ENCODE measurements around the gene ARL8B. TPM values are rescaled to one million over a fixed set of nuclear protein-coding genes. Genes with fewer than 3 reads are reported as not detected.

The ARL8B gene
- total and polyA plus RNA-seq, 2 experiments from 2014 or later: 47.2 to 72.9 TPM

DNA sequence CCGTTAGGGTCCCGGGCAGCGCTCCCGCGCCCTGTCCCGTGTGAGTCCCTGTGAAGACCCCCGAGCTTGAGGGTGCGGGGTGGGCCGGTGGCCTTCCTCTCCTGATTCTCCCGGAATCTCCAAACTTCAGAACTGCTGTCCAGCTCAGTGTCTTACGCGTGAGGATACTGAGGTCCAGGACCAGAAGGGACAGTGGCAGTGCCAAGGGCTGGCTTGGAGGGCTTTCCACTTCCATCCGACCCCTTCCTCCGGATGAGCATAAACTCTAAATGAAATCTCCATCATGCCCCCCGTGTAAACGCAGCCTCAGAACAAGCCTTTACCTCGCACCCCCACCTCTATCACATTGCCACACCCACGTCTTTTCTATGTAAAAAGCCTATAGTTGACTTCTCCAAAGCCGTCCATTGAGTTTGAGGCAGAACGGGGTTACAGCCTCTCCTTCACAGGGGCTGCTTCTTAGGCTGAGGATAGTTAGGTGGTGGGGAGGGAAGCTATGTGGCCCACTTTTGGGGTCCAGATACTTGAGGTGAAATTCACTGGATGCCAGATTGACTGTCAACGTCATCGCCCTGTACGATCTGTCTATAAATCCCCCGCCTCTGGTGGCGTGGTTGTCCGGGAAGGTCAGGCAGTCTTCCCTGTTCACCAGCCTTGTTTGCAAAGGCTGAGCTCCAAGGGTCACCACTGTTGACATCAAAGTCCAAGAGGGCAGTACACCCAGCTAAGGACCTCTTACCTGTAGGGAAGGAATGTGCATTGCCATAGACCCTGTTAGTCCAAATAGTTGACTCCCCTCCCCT is 66.5 kb downstream of the ARL8B start:
- DNase-seq: peak; percentile 64
- no peaks in the 10 kb centered on the region for H4K20me1 ChIP-seq (ENCODE audit: insufficient read depth)

DNA sequence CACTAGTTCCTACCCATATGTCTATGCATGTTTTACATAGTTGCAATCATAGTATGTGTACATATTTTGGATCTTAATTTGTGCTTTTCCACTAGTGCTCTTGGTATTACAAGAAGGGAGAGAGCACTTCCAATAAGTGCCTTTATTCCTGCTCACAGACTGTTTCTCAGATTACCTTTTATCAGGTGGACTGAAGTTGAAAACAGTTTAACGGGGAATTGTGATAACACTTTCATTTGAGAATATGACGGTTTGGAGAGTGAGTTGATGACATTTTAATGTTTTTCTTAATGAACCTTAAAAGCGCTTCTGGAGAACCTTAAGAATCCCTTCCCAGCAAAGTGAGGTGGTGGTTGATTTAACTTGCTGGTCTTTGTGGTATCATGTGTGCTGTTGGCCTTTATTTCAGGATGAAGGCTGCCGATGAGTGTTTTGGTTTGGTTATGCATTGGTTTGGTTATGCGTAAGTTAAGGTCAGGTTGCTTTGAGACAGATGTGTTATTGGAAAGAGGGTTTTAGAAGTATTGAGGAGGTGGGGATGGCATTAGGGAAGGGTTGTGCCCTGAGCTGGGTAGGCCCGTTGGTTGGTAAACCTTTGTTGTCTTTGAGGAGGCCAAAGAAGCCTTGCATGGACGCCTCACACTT is 68.2 kb downstream of the ARL8B start:
- H2AFZ ChIP-seq: no peak overlapping the region
- in situ Hi-C loops (cut with MboI): no loop called here
- peak overlapping the region; percentile 93 for H3K4me3 ChIP-seq
- DNase-seq: no peak
- no peak overlapping the region for H3K27ac ChIP-seq
- peak overlapping the region; percentile 80 for H3K4me2 ChIP-seq (ENCODE audit: unreplicated experiment)
- peaks cover 70% of the 10 kb centered on the region for H3K79me2 ChIP-seq (ENCODE audit: insufficient read depth)
- no peak overlapping the region for H3K9ac ChIP-seq
- H3K9me3 ChIP-seq (ENCODE audit: low read depth): no peaks in the 10 kb centered on the region
- no peak for TF ChIP-seq EZH2 (IDR thresholded peaks at IDR 0.05; ENCODE audit: insufficient read depth, poor library complexity, severe bottlenecking)
- peaks cover 28% of the 10 kb centered on the region for H3F3A ChIP-seq (ENCODE audit: insufficient read depth)
- H3K36me3 ChIP-seq (ENCODE audit: low read depth): no peaks in the 10 kb centered on the region
- no peaks in the 10 kb centered on the region for H3K27me3 ChIP-seq (replicated peaks; ENCODE audit: insufficient read depth)
- no peaks in the 10 kb centered on the region for H4K20me1 ChIP-seq (ENCODE audit: insufficient read depth)
- H3K4me1 ChIP-seq (ENCODE audit: insufficient read depth): peaks cover 31% of the 10 kb centered on the region
- no peaks in the 10 kb centered on the region for H3K9me2 ChIP-seq (ENCODE audit: insufficient read depth)
- WGBS, 2 experiments (ENCODE audit: low coverage in 1 of 2, low lambda C conversion rate in 2 of 2, missing lambda C conversion rate in 2 of 2): 85 to 86% methylated on average over 7 of the region's 7 CpGs

More for the DNA sequence above, 66.5 kb downstream of the ARL8B start:
- TF ChIP-seq EZH2 (IDR thresholded peaks at IDR 0.05; ENCODE audit: insufficient read depth, poor library complexity, severe bottlenecking) (no peak), EZH2phosphoT487 (IDR thresholded peaks at IDR 0.05; ENCODE audit: insufficient read depth, low read depth) (no peak)
- Histone ChIP-seq H3K9ac (peak overlapping the region; percentile 91), H3K36me3 (ENCODE audit: low read depth) (no peaks in the 10 kb centered on the region), H3F3A (ENCODE audit: insufficient read depth) (peaks cover 16% of the 10 kb centered on the region), H3K27me3 (replicated peaks; ENCODE audit: insufficient read depth) (no peaks in the 10 kb centered on the region), H3K9me2 (ENCODE audit: insufficient read depth) (no peaks in the 10 kb centered on the region), H3K27ac (peak overlapping the region; percentile 80), H3K9me3 (ENCODE audit: low read depth) (no peaks in the 10 kb centered on the region), H3K4me1 (ENCODE audit: insufficient read depth) (peaks cover 17% of the 10 kb centered on the region; the same call in 1 of the 2 replicates), H3K4me3 (peak overlapping the region; percentile 93), H3K4me2 (ENCODE audit: unreplicated experiment) (peak overlapping the region; percentile 80), H2AFZ (peak overlapping the region; percentile 79), H3K79me2 (ENCODE audit: insufficient read depth) (peaks cover 60% of the 10 kb centered on the region)
- 10 to 12% methylated on average over 25 to 26 of the region's 26 CpGs for WGBS, 2 experiments (ENCODE audit: low coverage in 1 of 2, low lambda C conversion rate in 2 of 2, missing lambda C conversion rate in 2 of 2)
- in situ Hi-C loops (cut with MboI): no loop called here

DNA sequence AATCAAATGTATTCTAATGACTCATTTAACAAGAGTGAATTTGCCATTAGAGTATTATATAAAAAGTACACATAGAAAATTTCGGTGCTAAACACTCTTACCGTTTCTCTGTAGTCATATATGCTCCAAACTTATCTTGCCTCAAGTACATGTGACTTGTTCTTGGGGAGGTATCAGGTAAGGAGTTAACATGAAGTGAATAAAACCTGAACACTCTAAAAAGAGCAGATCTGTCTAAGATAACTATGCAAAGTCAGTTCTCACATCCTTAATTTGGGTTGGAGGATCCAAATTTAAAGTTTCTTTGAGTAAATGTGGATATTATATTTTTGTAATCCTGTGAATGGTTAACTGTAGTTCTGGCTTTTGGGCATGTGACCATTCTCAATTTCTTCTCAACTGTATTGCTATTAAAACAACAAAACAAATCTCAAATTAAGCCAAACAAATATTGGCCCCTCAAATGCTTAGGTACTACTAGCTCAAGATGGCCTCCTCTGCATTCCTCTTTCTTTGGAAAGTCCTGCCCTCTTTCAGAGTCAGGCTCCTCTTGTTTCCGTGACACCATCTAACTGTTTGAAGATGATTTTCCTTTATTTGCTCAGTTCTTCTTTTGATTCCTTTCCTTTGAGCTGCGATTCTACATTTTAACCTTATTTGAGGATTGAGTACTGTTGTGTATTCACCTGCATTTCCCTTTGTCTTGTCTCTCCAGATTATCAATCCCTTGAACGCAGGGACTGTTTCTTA is 69.6 kb downstream of the ARL8B start:
- no peak for TF ChIP-seq EZH2 (IDR thresholded peaks at IDR 0.05; ENCODE audit: insufficient read depth, poor library complexity, severe bottlenecking)
- no peak for TF ChIP-seq EZH2phosphoT487 (IDR thresholded peaks at IDR 0.05; ENCODE audit: insufficient read depth, low read depth)
- no peak overlapping the region for H3K4me2 ChIP-seq (ENCODE audit: unreplicated experiment)
- H3F3A ChIP-seq (ENCODE audit: insufficient read depth): peaks cover 30% of the 10 kb centered on the region
- H3K27ac ChIP-seq: no peak overlapping the region
- no peaks in the 10 kb centered on the region for H3K36me3 ChIP-seq (ENCODE audit: low read depth)
- H3K4me1 ChIP-seq (ENCODE audit: insufficient read depth): peaks cover 45% of the 10 kb centered on the region
- in situ Hi-C loops (cut with MboI): no loop called here
- no peak overlapping the region for H2AFZ ChIP-seq
- H3K9me3 ChIP-seq (ENCODE audit: low read depth): no peaks in the 10 kb centered on the region
- no peak overlapping the region for H3K9ac ChIP-seq
- H3K4me3 ChIP-seq: no peak overlapping the region
- WGBS, 2 experiments (ENCODE audit: low coverage in 1 of 2, low lambda C conversion rate in 2 of 2, missing lambda C conversion rate in 2 of 2): 87 to 88% methylated on average over 5 of the region's 5 CpGs
- no peaks in the 10 kb centered on the region for H4K20me1 ChIP-seq (ENCODE audit: insufficient read depth)
- H3K79me2 ChIP-seq (ENCODE audit: insufficient read depth): peaks cover 84% of the 10 kb centered on the region
- H3K27me3 ChIP-seq (replicated peaks; ENCODE audit: insufficient read depth): no peaks in the 10 kb centered on the region
- no peaks in the 10 kb centered on the region for H3K9me2 ChIP-seq (ENCODE audit: insufficient read depth)
- peak; percentile 16 for DNase-seq

DNA sequence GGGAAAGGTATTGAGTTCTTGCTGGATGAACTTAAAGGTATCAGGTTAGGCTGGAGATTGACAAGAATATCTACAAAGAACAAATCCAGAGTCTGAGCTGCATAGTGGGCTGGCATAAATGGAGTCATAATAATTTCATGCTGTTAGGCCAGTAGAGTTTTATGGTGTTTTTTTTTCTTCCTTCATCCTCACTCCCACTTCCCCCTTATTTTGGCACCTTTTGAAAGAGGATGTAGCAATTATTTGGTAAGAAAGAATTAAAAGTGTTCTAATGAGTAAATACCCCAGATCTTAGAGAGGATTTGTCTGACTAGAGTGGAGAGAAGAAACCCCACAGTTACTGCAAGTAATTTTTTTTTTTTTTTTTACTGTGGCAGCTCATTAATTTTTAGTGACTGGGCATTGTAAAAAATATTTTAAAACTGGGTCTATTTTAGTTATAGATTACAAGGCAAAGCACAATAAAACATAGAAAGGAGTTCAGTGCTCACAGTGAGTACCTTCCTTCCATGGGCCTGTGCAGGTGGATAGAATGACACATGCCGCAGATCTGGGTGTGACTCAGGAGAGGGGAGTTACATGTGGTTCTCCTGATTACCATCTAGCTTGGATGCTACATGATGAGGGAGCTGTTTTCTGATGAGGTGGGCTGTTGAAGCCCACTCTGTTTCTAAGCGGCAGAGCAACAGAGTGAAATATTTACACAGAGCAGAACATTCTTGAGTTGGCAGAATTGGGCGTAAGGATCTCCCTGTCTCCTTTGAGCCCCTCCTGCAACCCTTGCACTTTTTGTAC is 70.7 kb downstream of the ARL8B start:
- Histone ChIP-seq H3K9ac (no peak overlapping the region), H3K9me2 (ENCODE audit: insufficient read depth) (no peaks in the 10 kb centered on the region), H3K4me3 (no peak overlapping the region), H3K4me2 (ENCODE audit: unreplicated experiment) (no peak overlapping the region), H3K9me3 (ENCODE audit: low read depth) (no peaks in the 10 kb centered on the region), H3K36me3 (ENCODE audit: low read depth) (no peaks in the 10 kb centered on the region), H3K79me2 (ENCODE audit: insufficient read depth) (peaks cover 86% of the 10 kb centered on the region), H3K27ac (no peak overlapping the region), H2AFZ (no peak overlapping the region), H3K27me3 (replicated peaks; ENCODE audit: insufficient read depth) (no peaks in the 10 kb centered on the region), H3K4me1 (ENCODE audit: insufficient read depth) (peaks cover 56% of the 10 kb centered on the region), H4K20me1 (ENCODE audit: insufficient read depth) (no peaks in the 10 kb centered on the region), H3F3A (ENCODE audit: insufficient read depth) (peaks cover 41% of the 10 kb centered on the region)
- in situ Hi-C loops (cut with MboI): no loop called here
- WGBS, 2 experiments (ENCODE audit: low coverage in 1 of 2, low lambda C conversion rate in 2 of 2, missing lambda C conversion rate in 2 of 2): 98 to 99% methylated on average over 3 of the region's 3 CpGs
- DNase-seq: no peak
- no peak for TF ChIP-seq EZH2 (IDR thresholded peaks at IDR 0.05; ENCODE audit: insufficient read depth, poor library complexity, severe bottlenecking)
- no peak for TF ChIP-seq EZH2phosphoT487 (IDR thresholded peaks at IDR 0.05; ENCODE audit: insufficient read depth, low read depth)
